ENCODE results near the gene CCNB2. TPM values are rescaled to one million over a fixed set of nuclear protein-coding genes. Genes with fewer than 3 reads are reported as not detected.

CCNB2 gene
- total and polyA plus RNA-seq, 2 donors (not counting 1 experiment from before 2014, with no cell fraction given), result 0.67 to 1.0 TPM

DNA sequence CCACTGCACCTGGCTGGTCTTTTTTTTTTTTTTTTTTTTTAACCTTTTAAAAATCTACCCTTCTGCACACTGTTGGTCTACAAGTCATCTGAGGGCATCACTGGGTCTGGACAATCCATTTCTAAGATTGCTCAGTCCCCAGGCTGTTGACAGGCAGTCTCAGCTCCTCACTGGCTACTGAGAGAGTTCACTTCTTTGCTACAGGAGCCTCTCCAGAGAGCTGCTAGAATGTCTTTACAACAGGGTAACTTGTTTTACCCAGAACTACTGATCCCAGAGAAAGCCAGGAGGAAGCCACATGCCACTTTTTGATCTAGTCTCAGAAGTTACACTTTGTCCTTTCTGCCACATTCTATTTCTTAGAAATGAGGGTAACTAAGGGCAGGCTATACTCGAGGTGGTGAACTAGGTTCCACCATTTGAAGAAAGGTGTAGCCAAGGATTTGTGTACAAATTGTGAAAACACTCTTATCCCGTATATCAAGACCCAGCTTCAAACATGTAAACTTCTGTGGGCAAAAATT, 5.7 kb upstream of the CCNB2 start:
- Histone ChIP-seq H3K27ac (ENCODE audit: low read length in 2 of 2) (no peak overlapping the region), H3K9ac (ENCODE audit: low read length) (no peak overlapping the region), H4K20me1 (ENCODE audit: control insufficient read depth, insufficient read depth, low read length, poor library complexity, severe bottlenecking) (no peaks in the 10 kb centered on the region), H3K4me3 (ENCODE audit: control extremely low read depth in 1 of 5, extremely low read depth in 1 of 5, insufficient read depth in 1 of 5, low read depth in 2 of 5, low read length in 4 of 5) (no peak overlapping the region), H3K4me2 (replicated peaks; ENCODE audit: low read depth, low read length, poor library complexity, severe bottlenecking) (no peak overlapping the region), H3K79me2 (ENCODE audit: control insufficient read depth, insufficient read depth, low read length) (no peaks in the 10 kb centered on the region), H2AFZ (ENCODE audit: insufficient read depth, low read depth, low read length, poor library complexity, severe bottlenecking) (no peak overlapping the region), H3K36me3 (replicated peaks in 1 of 2; ENCODE audit: control extremely low read depth in 1 of 2, control insufficient read depth in 1 of 2, extremely low read depth in 1 of 2, insufficient read depth in 2 of 2, low read length in 1 of 2) (peaks cover 2 to 38% of the 10 kb centered on the region in 2 experiments), H3K4me1 (ENCODE audit: control insufficient read depth in 2 of 2, insufficient read depth in 2 of 2, low read length in 2 of 2) (peaks cover under 1 to 1% of the 10 kb centered on the region in 2 donors), H3K9me3 (ENCODE audit: control extremely low read depth in 1 of 3, control insufficient read depth in 2 of 3, insufficient read depth in 1 of 3, low read length in 2 of 3) (peaks cover 0 to 2% (median 0%) of the 10 kb centered on the region in 3 donors), H3K27me3 (replicated peaks in 1 of 4; ENCODE audit: control extremely low read depth in 1 of 4, control insufficient read depth in 3 of 4, insufficient read depth in 4 of 4, low read length in 3 of 4) (no peaks in the 10 kb centered on the region)
- WGBS (ENCODE audit: insufficient coverage), result no CpG with 5 or more reads among the region's 2 CpGs
- intact Hi-C loops (cut with micrococcal nuclease), result no loop called here
- ChIA-PET POLR2A (no interaction called here), CTCF (no interaction called here)
- no peak for DNase-seq
- no peak overlapping the region for H3K27ac Mint-ChIP-seq
- no peaks in the 10 kb centered on the region for H3K27me3 Mint-ChIP-seq
- ATAC-seq (ENCODE audit: low read depth), result no peak
- TF ChIP-seq EZH2 (IDR thresholded peaks at IDR 0.05; ENCODE audit: borderline replicate concordance, insufficient read depth, low read depth, low read length, poor library complexity, severe bottlenecking), result no peak
- TF ChIP-seq, protein P1, sequence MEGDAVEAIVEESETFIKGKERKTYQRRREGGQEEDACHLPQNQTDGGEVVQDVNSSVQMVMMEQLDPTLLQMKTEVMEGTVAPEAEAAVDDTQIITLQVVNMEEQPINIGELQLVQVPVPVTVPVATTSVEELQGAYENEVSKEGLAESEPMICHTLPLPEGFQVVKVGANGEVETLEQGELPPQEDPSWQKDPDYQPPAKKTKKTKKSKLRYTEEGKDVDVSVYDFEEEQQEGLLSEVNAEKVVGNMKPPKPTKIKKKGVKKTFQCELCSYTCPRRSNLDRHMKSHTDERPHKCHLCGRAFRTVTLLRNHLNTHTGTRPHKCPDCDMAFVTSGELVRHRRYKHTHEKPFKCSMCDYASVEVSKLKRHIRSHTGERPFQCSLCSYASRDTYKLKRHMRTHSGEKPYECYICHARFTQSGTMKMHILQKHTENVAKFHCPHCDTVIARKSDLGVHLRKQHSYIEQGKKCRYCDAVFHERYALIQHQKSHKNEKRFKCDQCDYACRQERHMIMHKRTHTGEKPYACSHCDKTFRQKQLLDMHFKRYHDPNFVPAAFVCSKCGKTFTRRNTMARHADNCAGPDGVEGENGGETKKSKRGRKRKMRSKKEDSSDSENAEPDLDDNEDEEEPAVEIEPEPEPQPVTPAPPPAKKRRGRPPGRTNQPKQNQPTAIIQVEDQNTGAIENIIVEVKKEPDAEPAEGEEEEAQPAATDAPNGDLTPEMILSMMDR (IDR thresholded peaks at IDR 0.05), result no peak
- H3K4me3 Mint-ChIP-seq, result no peak overlapping the region
- H3K4me1 Mint-ChIP-seq, result peaks cover 2% of the 10 kb centered on the region
- no peaks in the 10 kb centered on the region for H3K9me3 Mint-ChIP-seq (ENCODE audit: insufficient read depth)

DNA sequence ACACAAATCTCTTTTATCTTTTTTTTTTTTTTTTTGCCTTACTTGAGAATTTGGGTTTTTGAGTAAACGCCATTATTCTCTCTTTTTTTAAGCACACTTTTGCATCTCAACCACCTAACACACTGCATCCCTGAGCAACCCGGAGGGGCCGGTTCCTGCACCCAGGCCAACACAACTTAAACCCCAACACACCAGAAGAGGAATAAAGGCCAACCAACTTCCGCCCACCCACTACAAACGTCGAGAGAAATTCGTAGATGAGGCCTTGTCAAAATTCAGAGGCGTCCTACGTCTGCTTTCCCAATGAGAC, 389 bp upstream of the CCNB2 start:
- CTCF ChIA-PET, result no interaction called here
- no peaks in the 10 kb centered on the region for H3K9me3 Mint-ChIP-seq (ENCODE audit: insufficient read depth)
- TF ChIP-seq, protein P1 (IDR thresholded peaks at IDR 0.05), result no peak
- TF ChIP-seq EZH2 (IDR thresholded peaks at IDR 0.05; ENCODE audit: borderline replicate concordance, insufficient read depth, low read depth, low read length, poor library complexity, severe bottlenecking), result no peak
- no peaks in the 10 kb centered on the region for H3K79me2 ChIP-seq (ENCODE audit: control insufficient read depth, insufficient read depth, low read length)
- H3K27ac Mint-ChIP-seq, result peak overlapping the region; percentile 94
- no peaks in the 10 kb centered on the region for H4K20me1 ChIP-seq (ENCODE audit: control insufficient read depth, insufficient read depth, low read length, poor library complexity, severe bottlenecking)
- H3K36me3 ChIP-seq (replicated peaks in 1 of 2; ENCODE audit: control extremely low read depth in 1 of 2, control insufficient read depth in 1 of 2, extremely low read depth in 1 of 2, insufficient read depth in 2 of 2, low read length in 1 of 2), result no peaks in the 10 kb centered on the region
- H2AFZ ChIP-seq (ENCODE audit: insufficient read depth, low read depth, low read length, poor library complexity, severe bottlenecking), result peak overlapping the region; percentile 87
- intact Hi-C loops (cut with micrococcal nuclease), result loop anchor here (2.0 to 10.0 kb wide), 3 partner anchors 120 to 330 kb away; partner anchors contain the start of genes MINDY2, RNF111 and SLTM
- peaks cover 14% of the 10 kb centered on the region for H3K4me1 Mint-ChIP-seq
- peak overlapping the region; percentile 58 to 75 (median 66) for H3K4me3 ChIP-seq (ENCODE audit: control extremely low read depth in 1 of 5, extremely low read depth in 1 of 5, insufficient read depth in 1 of 5, low read depth in 2 of 5, low read length in 4 of 5)
- peaks cover 9 to 13% of the 10 kb centered on the region in 2 donors for H3K4me1 ChIP-seq (ENCODE audit: control insufficient read depth in 2 of 2, insufficient read depth in 2 of 2, low read length in 2 of 2)
- no peaks in the 10 kb centered on the region for H3K9me3 ChIP-seq (ENCODE audit: control extremely low read depth in 1 of 3, control insufficient read depth in 2 of 3, insufficient read depth in 1 of 3, low read length in 2 of 3)
- H3K4me3 Mint-ChIP-seq, result peak overlapping the region; percentile 91
- no peaks in the 10 kb centered on the region for H3K27me3 ChIP-seq (replicated peaks in 1 of 4; ENCODE audit: control extremely low read depth in 1 of 4, control insufficient read depth in 3 of 4, insufficient read depth in 4 of 4, low read length in 3 of 4)
- ATAC-seq (ENCODE audit: low read depth) (no peak), DNase-seq (no peak)
- 0% methylated on average over 2 of the region's 9 CpGs for WGBS (ENCODE audit: insufficient coverage)
- peak overlapping the region; percentile 78 for H3K9ac ChIP-seq (ENCODE audit: low read length)
- POLR2A ChIA-PET, result no interaction called here
- no peaks in the 10 kb centered on the region for H3K27me3 Mint-ChIP-seq
- peak overlapping the region; percentile 89 for H3K4me2 ChIP-seq (replicated peaks; ENCODE audit: low read depth, low read length, poor library complexity, severe bottlenecking)
- peak overlapping the region; percentile 50 to 79 for H3K27ac ChIP-seq (ENCODE audit: low read length in 2 of 2)

Data from B cell (primary cell).